GM19395 (cell line): Measurements from ENCODE around the gene CISD2.
"Not testable (repeated sequence)": the region's sequence is repeated elsewhere in the genome, so short reads cannot be mapped to it uniquely, and the experiment has no call there.

Source experiments
- ATAC-seq: cut with Tn5 transposase; IDR thresholded peaks from one replicate; pipeline ENCODE4 v1.9.1; 2021; ENCODE audit warnings: mild to moderate bottlenecking, moderate library complexity; ENCODE audit not compliant: unreplicated experiment

The CISD2 gene

DNA sequence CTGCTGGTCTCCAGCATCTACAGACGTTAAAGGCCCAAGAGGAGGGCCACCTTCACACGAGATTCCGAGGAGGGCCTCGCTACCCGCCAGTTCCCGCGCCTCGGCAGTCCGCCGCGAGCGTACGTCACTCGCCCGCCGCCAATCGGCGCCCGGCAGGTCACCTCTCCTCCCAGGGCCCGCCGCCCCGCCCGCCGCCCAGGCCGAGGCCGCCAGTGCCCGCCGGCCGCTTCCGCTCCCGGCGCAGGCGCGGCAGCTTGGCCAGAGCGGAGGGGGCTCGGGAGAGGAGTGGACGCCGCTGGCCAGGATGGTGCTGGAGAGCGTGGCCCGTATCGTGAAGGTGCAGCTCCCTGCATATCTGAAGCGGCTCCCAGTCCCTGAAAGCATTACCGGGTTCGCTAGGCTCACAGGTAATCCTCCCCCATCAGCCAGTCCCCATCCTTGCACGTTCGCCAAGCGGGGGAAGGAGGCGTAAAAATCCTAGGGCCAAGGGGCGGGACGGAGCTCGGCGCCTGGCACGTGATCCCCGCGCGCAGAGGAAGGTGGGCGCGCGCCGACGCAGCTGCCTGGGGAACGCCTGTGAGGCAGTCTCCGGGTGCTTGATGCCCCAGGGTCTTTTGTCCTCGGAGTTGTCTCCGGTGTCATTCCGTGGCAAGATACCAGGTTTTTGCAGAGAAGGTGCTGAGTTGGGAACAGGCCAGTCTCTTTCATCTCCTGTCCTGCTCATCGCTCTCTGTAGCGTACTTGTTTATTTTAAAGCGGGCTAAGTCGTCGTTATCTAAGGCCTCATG is at the start of gene CISD2:
CISD2 (plus strand) TSS at position 212 of the 788 bp plus-strand sequence; CDS start at position 305, 93 bp downstream.
- peak; percentile 82 for ATAC-seq

DNA sequence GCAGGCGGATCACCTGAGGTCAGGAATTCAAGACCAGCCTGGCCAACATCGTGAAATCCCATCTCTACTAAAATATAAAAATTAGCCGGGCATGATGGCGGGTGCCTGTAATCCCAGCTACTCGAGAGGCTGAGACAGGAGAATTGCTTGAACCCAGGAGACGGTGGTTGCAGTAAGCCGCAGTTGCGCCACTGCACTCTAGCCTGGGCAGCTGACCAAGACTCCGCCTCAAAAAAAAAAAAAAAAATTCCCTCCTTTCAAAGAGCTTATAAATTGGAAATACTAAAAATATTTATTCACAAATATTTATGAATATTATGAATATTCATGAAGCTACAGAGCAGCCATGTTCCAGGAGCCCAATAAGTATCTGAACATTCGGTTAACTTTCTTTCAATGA is 49.7 kb upstream of the CISD2 start:
- not testable (repeated sequence) for ATAC-seq

- ATAC-seq: no peak
Observed at GRCh38 chr4:102819588-102820365, 49.0 kb upstream of the CISD2 start.

GRCh38 chr4:102823464-102823863 is 45.3 kb upstream of the CISD2 start:
- no peak for ATAC-seq

- ATAC-seq: no peak
Observed at GRCh38 chr4:102823897-102824296, 44.9 kb upstream of the CISD2 start.

- no peak for ATAC-seq
Observed at GRCh38 chr4:102824398-102824797, 44.4 kb upstream of the CISD2 start.

DNA sequence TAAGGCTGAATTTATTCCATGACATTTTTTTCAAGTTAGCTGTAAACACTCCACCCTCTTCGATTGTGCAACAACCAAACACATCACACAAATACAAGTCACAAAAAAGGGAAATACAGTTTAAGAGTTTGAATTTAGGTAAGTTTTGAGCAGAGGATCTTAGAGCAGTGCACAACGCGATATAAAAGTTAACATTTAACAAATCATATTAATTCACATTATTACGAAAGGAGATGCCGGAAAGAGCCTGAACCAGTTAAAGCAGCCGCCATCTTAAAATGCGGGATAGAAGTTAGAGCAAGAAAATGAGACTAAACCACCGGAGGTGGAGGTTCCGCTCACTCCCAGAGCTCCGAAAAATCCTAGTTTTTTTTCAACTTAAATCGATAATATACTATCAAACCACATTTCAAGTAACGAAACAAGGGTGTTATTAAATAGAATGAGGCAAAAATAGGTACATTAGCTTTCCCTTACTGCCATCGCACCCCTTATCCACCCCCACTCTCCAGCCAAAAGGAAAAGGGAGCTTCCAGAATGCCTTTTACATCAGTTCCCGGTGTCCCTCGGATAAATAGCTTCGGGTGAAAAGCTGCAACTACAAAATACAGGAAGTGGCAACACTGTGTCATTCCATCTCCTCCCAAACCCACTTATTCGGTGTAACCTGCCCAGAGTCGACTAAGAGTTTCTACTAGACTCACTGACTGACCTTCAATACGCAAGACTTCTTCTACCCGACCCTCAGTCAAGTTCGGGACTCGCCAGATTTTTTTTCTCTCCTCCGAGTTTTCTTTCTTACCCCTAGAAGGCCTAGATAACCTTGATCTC is 43.3 kb upstream of the CISD2 start:
- ATAC-seq: no peak

GRCh38 chr4:102826105-102826889 is 42.5 kb upstream of the CISD2 start:
- ATAC-seq: no peak

DNA sequence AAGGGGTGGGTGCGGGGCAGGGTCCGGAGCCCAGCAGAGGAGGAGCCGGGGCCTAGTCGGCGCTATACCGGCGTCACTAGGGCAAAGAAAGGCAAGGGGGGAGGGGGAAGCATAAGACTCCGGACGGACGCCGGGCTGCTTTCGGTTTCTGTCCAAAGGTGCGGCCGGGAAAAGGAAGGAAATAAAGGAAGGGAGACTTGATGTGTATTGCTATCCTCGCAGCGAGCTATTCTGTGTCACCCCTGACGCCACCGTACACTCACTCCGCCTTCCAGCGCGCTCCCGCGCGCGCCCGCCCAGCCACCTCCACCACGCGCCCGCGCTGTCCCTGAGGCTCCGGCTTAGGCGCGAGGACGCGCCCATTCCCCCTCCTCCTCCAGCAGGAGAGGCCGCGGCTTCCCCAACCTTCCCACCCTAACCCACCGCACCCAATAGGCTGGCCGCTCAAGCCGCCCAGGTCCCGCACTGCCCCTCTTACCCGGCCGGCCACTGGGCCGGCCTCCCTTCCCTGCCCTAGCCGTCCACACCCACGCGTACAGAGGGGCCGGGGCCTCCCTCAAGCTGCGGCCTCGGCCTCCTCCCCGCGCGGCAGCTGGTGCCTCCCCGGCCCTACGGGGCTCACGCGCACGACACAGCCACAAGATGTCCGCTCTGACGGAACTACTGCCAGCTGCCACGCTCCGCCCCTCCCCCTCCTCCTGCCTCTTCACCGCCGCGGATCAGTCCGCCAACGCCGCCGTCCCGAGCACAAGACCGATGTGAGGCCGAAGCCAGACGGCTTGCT is 41.7 kb upstream of the CISD2 start, which contains the start of gene UBE2D3:
UBE2D3 (minus strand) TSS at position 662 of the 784 bp plus-strand sequence. CDS start 1,043 bp downstream, outside the sequence.
- peak; percentile 30 for ATAC-seq

GRCh38 chr4:102827674-102828496 is 40.9 kb upstream of the CISD2 start:
- peak; percentile 87 for ATAC-seq

GRCh38 chr4:102828497-102828808 is 40.3 kb upstream of the CISD2 start:
- no peak for ATAC-seq

DNA sequence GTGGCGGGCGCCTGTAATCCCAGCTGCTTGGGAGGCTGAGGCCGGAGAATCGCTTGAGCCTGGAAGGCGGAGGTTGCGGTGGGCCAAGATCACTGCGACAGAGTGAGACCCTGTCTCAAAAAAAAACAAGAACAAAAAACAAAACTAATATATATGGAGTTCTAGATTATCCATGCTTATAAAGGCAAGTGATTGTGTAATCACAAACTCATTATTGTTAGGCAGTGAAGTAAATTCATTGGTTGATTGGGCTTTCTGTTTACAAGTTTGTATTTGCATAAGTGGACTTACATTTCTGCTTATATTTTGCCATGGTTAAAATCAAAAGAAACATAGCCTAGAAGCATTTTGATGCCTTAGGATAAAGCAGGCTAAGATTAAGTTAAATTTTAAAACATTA is 39.0 kb upstream of the CISD2 start:
- ATAC-seq: no peak

- ATAC-seq: no peak
Observed at GRCh38 chr4:102832105-102832504, 36.7 kb upstream of the CISD2 start.

DNA sequence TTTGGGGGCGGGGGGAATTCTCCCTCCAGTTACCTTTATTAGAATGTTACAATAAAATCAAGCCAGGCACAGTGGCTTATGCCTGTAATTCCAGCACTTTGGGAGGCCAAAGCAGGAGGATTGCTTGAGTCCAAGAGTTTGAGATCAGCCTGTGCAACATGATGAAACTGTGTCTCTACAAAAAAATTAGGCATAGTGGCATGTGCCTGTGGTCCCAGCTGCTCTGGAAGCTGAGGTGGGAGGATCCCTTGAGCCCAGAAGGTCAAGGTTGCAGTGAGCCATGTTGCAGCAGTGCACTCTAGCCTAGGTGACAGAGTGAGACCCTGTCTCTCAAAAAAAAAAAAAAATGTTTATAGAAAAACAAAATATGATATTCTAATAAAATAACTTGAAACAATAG is 36.1 kb upstream of the CISD2 start:
- ATAC-seq: no peak

- no peak for ATAC-seq
Observed at GRCh38 chr4:102836596-102836995, 32.2 kb upstream of the CISD2 start.

- no peak for ATAC-seq
Observed at GRCh38 chr4:102842367-102842766, 26.4 kb upstream of the CISD2 start.

- no peak for ATAC-seq
Observed at GRCh38 chr4:102843273-102843672, 25.5 kb upstream of the CISD2 start.

DNA sequence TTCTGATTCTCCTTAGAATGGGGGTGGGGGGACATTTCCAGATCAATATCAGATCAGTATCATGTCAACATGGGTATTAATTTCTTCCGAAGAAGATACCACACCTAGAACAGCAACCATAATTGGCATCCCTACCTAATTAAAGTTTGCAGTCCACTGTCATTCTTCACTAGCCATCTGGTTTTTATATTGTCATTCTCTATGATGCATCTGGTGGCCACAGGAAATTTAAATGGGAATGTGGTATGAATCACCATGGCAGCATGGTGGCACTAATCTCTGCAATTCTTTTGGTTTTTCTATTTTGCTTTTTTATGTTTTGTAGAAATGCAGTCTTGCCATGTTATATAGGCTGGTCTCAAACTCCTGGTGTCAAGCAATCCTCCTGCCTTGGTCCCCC is 24.9 kb upstream of the CISD2 start:
- ATAC-seq: no peak

- no peak for ATAC-seq
Observed at GRCh38 chr4:102847687-102848086, 21.1 kb upstream of the CISD2 start.
